Liver (tissue), 9 donors: ENCODE results near the gene INTS12. TPM values are rescaled to one million over a fixed set of nuclear protein-coding genes. Genes with fewer than 3 reads are reported as not detected.
"Not testable (repeated sequence)": the region's sequence is repeated elsewhere in the genome, so short reads cannot be mapped to it uniquely, and the experiment has no call there.

ENCODE experiments used
- DNase-seq: peaks from one replicate; pipeline ENCODE4 v3.0.0-alpha.2; 2017; ENCODE audit warnings: low spot score
- H3K27ac ChIP-seq, 2 donors: one replicate each; pipeline ENCODE4 v1.7.0; 2013; ENCODE audit warnings: inconsistent platforms in 2 of 2, low read length in 2 of 2, control low read depth in 1 of 2, low read depth in 1 of 2, mild to moderate bottlenecking in 1 of 2
- H3K27me3 ChIP-seq, 4 donors: one replicate each; pipeline versions ENCODE4 v1.6.1 to v1.7.0; 2013; ENCODE audit warnings: low read length in 3 of 4, inconsistent platforms in 1 of 4, mild to moderate bottlenecking in 1 of 4, moderate library complexity in 1 of 4; ENCODE audit not compliant: control insufficient read depth in 4 of 4, insufficient read depth in 4 of 4
- H3K36me3 ChIP-seq, 4 donors: one replicate each; pipeline versions ENCODE4 v1.6.1 to v1.7.0; 2013; ENCODE audit warnings: low read length in 3 of 4, mild to moderate bottlenecking in 3 of 4, low read depth in 1 of 4, moderate library complexity in 1 of 4; ENCODE audit not compliant: control insufficient read depth in 4 of 4, insufficient read depth in 3 of 4
- H3K4me1 ChIP-seq, 4 donors: one replicate each; pipeline versions ENCODE4 v1.6.1 to v1.7.0; 2013; ENCODE audit warnings: low read length in 3 of 4, mild to moderate bottlenecking in 3 of 4, moderate library complexity in 1 of 4; ENCODE audit not compliant: control insufficient read depth in 4 of 4, insufficient read depth in 4 of 4
- H3K4me3 ChIP-seq, 3 donors: one replicate each; pipeline versions ENCODE4 v1.6.1 to v1.7.0; 2013; ENCODE audit warnings: low read length in 3 of 3, control low read depth in 1 of 3, low read depth in 1 of 3, mild to moderate bottlenecking in 1 of 3
- H3K9ac ChIP-seq, 2 donors: one replicate each; pipeline ENCODE4 v1.7.0; 2013; ENCODE audit warnings: low read length in 2 of 2, mild to moderate bottlenecking in 2 of 2, moderate library complexity in 2 of 2, control low read depth in 1 of 2, low read depth in 1 of 2
- H3K9me3 ChIP-seq, 4 donors: one replicate each; pipeline versions ENCODE4 v1.6.1 to v1.7.0; 2013; ENCODE audit warnings: low read length in 3 of 4; ENCODE audit not compliant: control insufficient read depth in 4 of 4
- ATF3 ChIP-seq: IDR thresholded peaks from 2 replicates; pipeline ENCODE4 v1.6.1; 2016; ENCODE audit warnings: antibody characterized with exemption
- CTCF ChIP-seq: fragments of 150-350 bp; IDR thresholded peaks from 2 replicates; pipeline ENCODE4 v1.5.1; 2017; ENCODE audit warnings: improper control_type of control experiment, low read depth, low read length; ENCODE audit not compliant: missing input control
- EGR1 ChIP-seq, 2 donors: IDR thresholded peaks; 2 replicates each; pipeline ENCODE4 v1.6.1; 2016 to 2018; ENCODE audit warnings: antibody characterized with exemption in 2 of 2, low read depth in 2 of 2
- HNF4A ChIP-seq, 2 donors: conservative IDR thresholded peaks; 2 replicates each; pipeline ENCODE4 v1.6.1; 2016; ENCODE audit warnings: antibody characterized with exemption in 2 of 2, mild to moderate bottlenecking in 2 of 2
- HNF4G ChIP-seq: IDR thresholded peaks from 2 replicates; pipeline ENCODE4 v1.6.1; 2016; ENCODE audit warnings: antibody characterized with exemption
- JUND ChIP-seq, 2 donors: IDR thresholded peaks; 2 replicates each; pipeline ENCODE4 v1.6.1; 2016; ENCODE audit warnings: antibody characterized with exemption in 2 of 2
- MAX ChIP-seq: IDR thresholded peaks from 2 replicates; pipeline ENCODE4 v1.6.1; 2016; ENCODE audit warnings: antibody characterized with exemption
- RXRA ChIP-seq, 2 donors: IDR thresholded peaks; 2 replicates each; pipeline ENCODE4 v1.6.1; 2017 to 2018; ENCODE audit warnings: antibody characterized with exemption in 2 of 2, mild to moderate bottlenecking in 1 of 2
- SP1 ChIP-seq: IDR thresholded peaks from 2 replicates; pipeline ENCODE4 v1.6.1; 2018; ENCODE audit warnings: antibody characterized with exemption, mild to moderate bottlenecking
- TAF1 ChIP-seq: conservative IDR thresholded peaks from 2 replicates; pipeline ENCODE4 v1.6.1; 2016; ENCODE audit warnings: antibody characterized with exemption, mild to moderate bottlenecking
- YY1 ChIP-seq: IDR thresholded peaks from 2 replicates; pipeline ENCODE4 v1.6.1; 2016; ENCODE audit warnings: antibody characterized with exemption, mild to moderate bottlenecking
- WGBS: extraction: QIAGEN DNeasy Blood & Tissue Kit; methylation state at CpG from one replicate; pipeline ENCODE4 v1.1.7; 2013; 5-methylcytosine and 5-hydroxymethylcytosine counted together
- polyA plus RNA-seq, 2 donors: library from polyadenylated mRNA; stranded (reverse) in 1 of 2; unstranded in 1 of 2; fragments of 200-250 nt in 1 of 2; fragments of >200 nt in 1 of 2; fragmentation: Nextera tagmentation in 1 of 2; extraction: Ambion mirVana in 1 of 2; gene quantifications; one replicate each; pipeline versions ENCODE4 v1.2.1 to v1.2.3, GENCODE V29; 2013 to 2015
- total RNA-seq, 2 donors: library from RNA; depleted of rRNA; stranded (reverse); fragments of >200 nt; gene quantifications; one replicate each; pipeline ENCODE4 v1.2.3, GENCODE V29; 2014
- donor health status: healthy.
- donor health status: healthy.
- donor health status: healthy.
- donor health status: healthy.
- donor health status: healthy.

The INTS12 gene
- total and polyA plus RNA-seq, 4 donors: 9.4 to 16.4 (median 13.5) TPM

GRCh38 chr4:105709081-105709450 is 577 bp upstream of the INTS12 start:
- Histone ChIP-seq H3K27me3 (no peaks in the 10 kb centered on the region), H3K4me3 (peak overlapping the region; percentile 88 to 92 (median 91)), H3K4me1 (peaks cover 6 to 30% (median 24%) of the 10 kb centered on the region in 4 donors), H3K9ac (peak overlapping the region; percentile 12 to 47), H3K9me3 (no peaks in the 10 kb centered on the region), H3K36me3 (no peaks in the 10 kb centered on the region), H3K27ac (peak overlapping the region in 1 of 2 donors; percentile 83)
- DNase-seq: no peak
- no peak for TF ChIP-seq HNF4G
- 0% methylated on average over 11 of the region's 11 CpGs for WGBS

GRCh38 chr4:105707782-105708180 is 708 bp downstream of the INTS12 start:
- H3K9me3 ChIP-seq: no peaks in the 10 kb centered on the region
- WGBS: 22% methylated on average over 7 of the region's 7 CpGs
- H3K27me3 ChIP-seq: no peaks in the 10 kb centered on the region
- peak overlapping the region; percentile 83 to 85 for H3K27ac ChIP-seq
- no peak for DNase-seq
- peak overlapping the region; percentile 93 to 95 for H3K9ac ChIP-seq
- H3K36me3 ChIP-seq: peaks cover 0 to 5% (median 0%) of the 10 kb centered on the region in 4 donors
- H3K4me3 ChIP-seq: peak overlapping the region; percentile 88 to 92 (median 91)
- H3K4me1 ChIP-seq: peaks cover 6 to 30% (median 24%) of the 10 kb centered on the region in 4 donors
- TF ChIP-seq ATF3 (no peak), TAF1 (no peak), YY1 (no peak), SP1 (no peak), MAX (no peak), EGR1 (IDR thresholded peaks at IDR 0.05; ENCODE audit: low read depth in 2 of 2) (no peak)

- DNase-seq: no peak
- 65% methylated on average over 2 of the region's 2 CpGs for WGBS
- Histone ChIP-seq H3K36me3 (peaks cover 4 to 22% (median 10%) of the 10 kb centered on the region in 4 donors), H3K27me3 (no peaks in the 10 kb centered on the region), H3K4me3 (no peak overlapping the region), H3K9ac (no peak overlapping the region), H3K4me1 (no peaks in the 10 kb centered on the region), H3K9me3 (no peaks in the 10 kb centered on the region), H3K27ac (no peak overlapping the region)
- no peak for TF ChIP-seq CTCF
- TF ChIP-seq SP1: no peak
- TF ChIP-seq RXRA (IDR thresholded peaks at IDR 0.05): no peak
- no peak for TF ChIP-seq EGR1 (IDR thresholded peaks at IDR 0.05; ENCODE audit: low read depth in 2 of 2)
- TF ChIP-seq HNF4A (conservative IDR thresholded peaks at IDR 0.05): no peak
- TF ChIP-seq JUND (IDR thresholded peaks at IDR 0.05): no peak
- no peak for TF ChIP-seq TAF1
Measured at GRCh38 chr4:105698607-105699006, 9.9 kb downstream of the INTS12 start.

GRCh38 chr4:105695832-105696231 is 12.7 kb downstream of the INTS12 start:
- not testable (repeated sequence) for H3K9me3 ChIP-seq, DNase-seq, H3K4me3 ChIP-seq, H3K9ac ChIP-seq, H3K27ac ChIP-seq, H3K4me1 ChIP-seq, H3K27me3 ChIP-seq
- 93% methylated on average over 8 of the region's 8 CpGs for WGBS
- H3K36me3 ChIP-seq: peaks cover 8 to 32% (median 18%) of the 10 kb centered on the region in 4 donors

GRCh38 chr4:105694812-105695211 is 13.7 kb downstream of the INTS12 start:
- H3K27me3 ChIP-seq, H3K27ac ChIP-seq, H3K9ac ChIP-seq, DNase-seq, H3K9me3 ChIP-seq, H3K4me1 ChIP-seq, H3K4me3 ChIP-seq: not testable (repeated sequence)
- peaks cover 9 to 36% (median 20%) of the 10 kb centered on the region in 4 donors for H3K36me3 ChIP-seq
- 96% methylated on average over 5 of the region's 5 CpGs for WGBS
